ENCODE results near the gene MCC. TPM values are rescaled to one million over a fixed set of nuclear protein-coding genes. Genes with fewer than 3 reads are reported as not detected.

MCC gene
- total RNA-seq, 1 donor from 2014 or later = 14.0 TPM

DNA sequence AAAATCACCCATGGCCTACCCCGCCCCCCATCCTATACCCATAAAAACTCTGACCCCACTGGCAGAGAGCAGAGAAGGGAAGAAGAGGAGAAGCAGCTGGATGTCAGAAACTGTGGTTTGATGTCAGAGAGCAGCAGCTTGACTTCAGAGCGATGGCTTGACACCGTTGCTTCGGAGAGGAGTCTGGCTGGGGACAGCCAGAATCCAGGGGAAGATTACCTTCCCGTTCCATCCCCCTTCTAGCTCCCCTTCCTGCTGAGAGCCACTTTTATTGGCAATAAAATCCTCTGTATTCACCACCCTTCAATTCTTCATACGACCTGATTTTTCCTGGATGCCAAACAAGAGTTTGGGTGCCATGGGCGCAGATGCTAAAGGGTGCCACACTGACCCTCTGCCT is 373.7 kb downstream of the MCC start:
- H3K27me3 Mint-ChIP-seq (ENCODE audit: unreplicated experiment) = no peaks in the 10 kb centered on the region
- H3K9me3 Mint-ChIP-seq (ENCODE audit: unreplicated experiment) = peaks cover 8% of the 10 kb centered on the region
- peaks cover 9% of the 10 kb centered on the region for H3K36me3 Mint-ChIP-seq (ENCODE audit: unreplicated experiment)
- H3K27ac Mint-ChIP-seq (ENCODE audit: unreplicated experiment) = no peak overlapping the region
- no peak for DNase-seq (ENCODE audit: extremely low spot score, unreplicated experiment)
- H3K4me3 Mint-ChIP-seq (ENCODE audit: unreplicated experiment) = no peak overlapping the region
- H3K4me1 Mint-ChIP-seq (ENCODE audit: unreplicated experiment) = peaks cover 6% of the 10 kb centered on the region
- TF ChIP-seq, protein P1, sequence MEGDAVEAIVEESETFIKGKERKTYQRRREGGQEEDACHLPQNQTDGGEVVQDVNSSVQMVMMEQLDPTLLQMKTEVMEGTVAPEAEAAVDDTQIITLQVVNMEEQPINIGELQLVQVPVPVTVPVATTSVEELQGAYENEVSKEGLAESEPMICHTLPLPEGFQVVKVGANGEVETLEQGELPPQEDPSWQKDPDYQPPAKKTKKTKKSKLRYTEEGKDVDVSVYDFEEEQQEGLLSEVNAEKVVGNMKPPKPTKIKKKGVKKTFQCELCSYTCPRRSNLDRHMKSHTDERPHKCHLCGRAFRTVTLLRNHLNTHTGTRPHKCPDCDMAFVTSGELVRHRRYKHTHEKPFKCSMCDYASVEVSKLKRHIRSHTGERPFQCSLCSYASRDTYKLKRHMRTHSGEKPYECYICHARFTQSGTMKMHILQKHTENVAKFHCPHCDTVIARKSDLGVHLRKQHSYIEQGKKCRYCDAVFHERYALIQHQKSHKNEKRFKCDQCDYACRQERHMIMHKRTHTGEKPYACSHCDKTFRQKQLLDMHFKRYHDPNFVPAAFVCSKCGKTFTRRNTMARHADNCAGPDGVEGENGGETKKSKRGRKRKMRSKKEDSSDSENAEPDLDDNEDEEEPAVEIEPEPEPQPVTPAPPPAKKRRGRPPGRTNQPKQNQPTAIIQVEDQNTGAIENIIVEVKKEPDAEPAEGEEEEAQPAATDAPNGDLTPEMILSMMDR (IDR thresholded peaks at IDR 0.05) = no peak

GRCh38 chr5:113112435-113112834 is 375.8 kb downstream of the MCC start:
- no peak for DNase-seq (ENCODE audit: extremely low spot score, unreplicated experiment)
- Mint-ChIP-seq H3K27me3 (ENCODE audit: unreplicated experiment) (no peaks in the 10 kb centered on the region), H3K9me3 (ENCODE audit: unreplicated experiment) (peaks cover 8% of the 10 kb centered on the region), H3K4me3 (ENCODE audit: unreplicated experiment) (no peak overlapping the region), H3K36me3 (ENCODE audit: unreplicated experiment) (peaks cover 8% of the 10 kb centered on the region), H3K27ac (ENCODE audit: unreplicated experiment) (no peak overlapping the region), H3K4me1 (ENCODE audit: unreplicated experiment) (no peaks in the 10 kb centered on the region)
- TF ChIP-seq, protein P1 (IDR thresholded peaks at IDR 0.05) = no peak

- no peak overlapping the region for H3K27ac Mint-ChIP-seq (ENCODE audit: unreplicated experiment)
- H3K4me3 Mint-ChIP-seq (ENCODE audit: unreplicated experiment) = no peak overlapping the region
- H3K9me3 Mint-ChIP-seq (ENCODE audit: unreplicated experiment) = peaks cover 8% of the 10 kb centered on the region
- H3K4me1 Mint-ChIP-seq (ENCODE audit: unreplicated experiment) = no peaks in the 10 kb centered on the region
- H3K36me3 Mint-ChIP-seq (ENCODE audit: unreplicated experiment) = peaks cover 8% of the 10 kb centered on the region
- H3K27me3 Mint-ChIP-seq (ENCODE audit: unreplicated experiment) = no peaks in the 10 kb centered on the region
- TF ChIP-seq, protein P1 (IDR thresholded peaks at IDR 0.05) = no peak
- DNase-seq (ENCODE audit: extremely low spot score, unreplicated experiment) = no peak
Observed at GRCh38 chr5:113110117-113110516, 378.1 kb downstream of the MCC start.

DNA sequence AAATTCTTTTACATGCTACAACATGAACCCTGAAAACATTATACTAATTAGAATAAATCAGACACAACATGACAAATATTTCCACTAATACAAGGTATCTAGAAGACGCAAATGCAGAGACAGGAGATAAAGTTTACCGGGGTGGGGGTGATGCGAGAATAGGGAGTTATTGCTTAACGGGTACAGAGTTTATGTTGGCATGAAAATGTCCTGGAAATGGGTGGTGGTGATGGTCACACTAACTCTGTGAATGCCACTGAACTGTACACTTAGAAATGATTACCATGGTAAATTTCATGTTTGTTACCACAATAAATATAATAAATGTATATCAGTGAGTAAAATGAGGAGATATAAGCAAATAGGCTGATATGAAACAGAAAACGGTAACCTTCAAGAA is 378.9 kb downstream of the MCC start:
- TF ChIP-seq, protein P1 (IDR thresholded peaks at IDR 0.05) = no peak
- no peaks in the 10 kb centered on the region for H3K27me3 Mint-ChIP-seq (ENCODE audit: unreplicated experiment)
- no peak overlapping the region for H3K27ac Mint-ChIP-seq (ENCODE audit: unreplicated experiment)
- peaks cover 8% of the 10 kb centered on the region for H3K9me3 Mint-ChIP-seq (ENCODE audit: unreplicated experiment)
- no peak for DNase-seq (ENCODE audit: extremely low spot score, unreplicated experiment)
- no peaks in the 10 kb centered on the region for H3K4me1 Mint-ChIP-seq (ENCODE audit: unreplicated experiment)
- no peak overlapping the region for H3K4me3 Mint-ChIP-seq (ENCODE audit: unreplicated experiment)
- H3K36me3 Mint-ChIP-seq (ENCODE audit: unreplicated experiment) = peaks cover 8% of the 10 kb centered on the region

DNA sequence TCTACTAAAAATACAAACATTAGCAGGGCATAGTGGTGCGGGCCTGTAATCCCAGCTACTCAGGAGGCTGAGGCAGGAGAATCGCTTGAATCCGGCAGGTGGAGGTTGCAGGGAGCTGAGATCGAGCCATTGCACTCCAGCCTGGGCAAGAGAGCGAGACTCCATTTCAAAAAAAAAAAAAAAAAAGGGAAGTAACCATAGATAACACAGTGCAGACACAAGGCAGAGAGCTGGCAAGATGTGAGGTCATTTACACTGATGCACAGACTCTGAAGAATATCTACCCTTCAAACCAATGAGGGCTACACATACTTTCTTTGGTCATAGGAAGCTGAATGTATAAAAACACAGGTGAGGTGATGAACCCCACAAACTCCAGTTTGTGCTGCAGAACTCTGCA is 379.8 kb downstream of the MCC start:
- Mint-ChIP-seq H3K27me3 (ENCODE audit: unreplicated experiment) (no peaks in the 10 kb centered on the region), H3K4me1 (ENCODE audit: unreplicated experiment) (no peaks in the 10 kb centered on the region), H3K27ac (ENCODE audit: unreplicated experiment) (no peak overlapping the region), H3K36me3 (ENCODE audit: unreplicated experiment) (peaks cover 3% of the 10 kb centered on the region), H3K9me3 (ENCODE audit: unreplicated experiment) (peaks cover under 1% of the 10 kb centered on the region), H3K4me3 (ENCODE audit: unreplicated experiment) (no peak overlapping the region)
- no peak for DNase-seq (ENCODE audit: extremely low spot score, unreplicated experiment)
- TF ChIP-seq, protein P1 (IDR thresholded peaks at IDR 0.05) = no peak

Data from osteocyte (in vitro differentiated cells).